NCI-H82 treated with DMSO at 0.1 percent for 48 hours (cell line): ENCODE measurements around the gene ZNF813.
A peak's percentile ranks its signal among the peaks of the same experiment; 100 is the strongest.

Experiments
- DNase-seq: peaks from one replicate; lab custom pipeline; 2025; ENCODE audit not compliant: unreplicated experiment; lab: John Stamatoyannopoulos, UW

Gene ZNF813

DNA sequence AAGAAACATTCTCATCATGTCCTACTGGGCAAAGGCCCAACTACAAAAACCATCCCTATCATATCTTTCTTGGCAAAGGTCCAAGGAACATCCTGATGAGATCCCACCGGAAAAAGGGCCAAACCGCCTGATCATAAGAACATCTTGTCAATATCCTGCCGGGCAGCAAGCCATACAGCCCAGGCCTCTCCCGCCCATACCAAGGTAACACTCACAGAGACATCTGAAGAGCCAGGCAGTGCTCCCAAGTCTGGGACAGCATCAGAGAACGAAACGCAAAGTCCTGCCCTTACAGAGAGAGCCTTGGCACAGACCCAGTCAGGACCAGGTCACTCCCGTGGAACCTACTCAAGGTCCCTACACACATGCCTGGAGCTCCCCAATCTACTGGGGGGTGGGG, 51.9 kb downstream of the ZNF813 start:
- no peak for DNase-seq

- DNase-seq, result no peak
These were observed 52.6 kb downstream of the ZNF813 start for GRCh38 chr19:53520163-53520546.

DNA sequence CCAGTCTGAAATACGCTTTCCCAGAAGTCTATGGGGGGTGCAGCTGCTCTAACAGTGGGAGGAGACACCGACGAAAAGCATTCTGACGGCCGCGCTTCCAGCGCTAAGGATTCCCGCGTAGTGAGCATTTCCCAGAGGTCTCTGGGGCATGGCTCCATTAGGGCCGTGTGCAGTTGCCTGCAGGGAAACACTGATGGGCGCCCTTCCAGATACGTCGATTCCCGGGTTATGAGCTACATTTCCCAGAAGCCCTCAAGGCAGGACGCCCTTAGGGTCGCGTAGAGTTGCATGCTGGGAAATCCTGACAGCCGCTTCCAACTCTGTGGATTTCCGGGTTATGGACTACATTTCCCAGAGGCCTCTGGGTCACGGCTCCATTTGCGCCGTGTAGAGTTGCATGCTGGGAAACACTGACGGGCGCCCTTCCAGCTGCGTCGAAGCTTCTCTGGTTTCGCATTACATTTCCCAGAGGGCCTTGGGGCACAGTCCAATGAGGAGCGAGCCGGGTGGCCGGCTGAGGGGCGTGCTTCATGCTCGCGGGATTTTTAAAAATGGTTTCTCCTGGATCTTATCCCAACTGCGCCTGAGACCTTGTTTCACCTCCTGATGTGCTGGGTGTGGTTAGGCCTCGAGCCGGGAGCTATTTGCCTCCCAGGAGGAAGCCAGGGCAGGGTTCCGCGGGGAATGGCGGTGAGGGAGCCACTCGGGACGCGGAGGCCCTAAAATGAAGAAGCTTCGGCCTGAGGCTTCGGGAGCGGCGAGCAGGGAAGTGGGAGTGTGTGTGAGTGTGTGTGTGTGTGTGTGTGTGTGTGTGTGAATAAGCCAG, 53.2 kb downstream of the ZNF813 start:
- DNase-seq, result peak; percentile 83

DNA sequence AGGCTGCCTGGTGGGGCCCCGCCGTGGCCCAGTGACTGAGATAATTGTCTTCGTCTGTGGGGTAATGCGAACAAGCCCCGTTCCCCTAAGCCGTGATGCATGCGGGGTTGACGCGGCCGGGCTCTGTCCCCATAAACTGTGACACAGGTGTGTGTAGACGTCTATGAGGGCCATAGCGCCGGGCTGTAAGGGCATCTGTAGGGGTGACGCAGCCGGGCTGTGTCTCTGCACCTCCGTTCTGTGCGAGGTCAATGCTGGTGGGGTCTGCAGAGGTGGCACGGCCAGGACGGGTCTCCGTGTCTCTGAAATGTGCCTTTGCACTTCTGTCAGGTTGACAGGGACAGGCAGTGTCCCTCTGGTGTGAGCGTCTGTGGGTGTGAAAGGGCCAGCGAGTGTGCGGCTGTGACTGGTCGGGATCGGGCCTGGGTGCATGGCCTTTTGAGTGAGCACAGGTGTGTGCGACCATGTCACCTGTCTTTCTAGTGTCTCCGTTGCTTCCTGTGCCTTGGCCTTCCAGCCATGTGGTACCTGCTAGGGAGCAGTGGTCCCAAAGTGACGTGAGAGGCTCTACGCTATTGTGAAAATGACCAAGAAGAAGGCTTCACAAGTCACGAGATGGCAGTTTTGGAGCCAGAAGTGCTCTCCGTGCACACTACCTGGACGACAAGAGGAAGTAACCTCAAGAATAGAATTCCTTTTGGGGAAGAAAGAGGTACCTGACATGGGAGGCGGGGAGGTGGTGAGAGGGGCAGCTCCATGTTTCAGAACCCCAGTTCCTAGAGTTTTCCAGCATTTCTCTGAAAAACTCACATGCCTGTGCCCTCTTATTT, 54.1 kb downstream of the ZNF813 start:
- DNase-seq, result no peak

- DNase-seq, result no peak
These were observed 58.4 kb downstream of the ZNF813 start for GRCh38 chr19:53525922-53526321.

DNA sequence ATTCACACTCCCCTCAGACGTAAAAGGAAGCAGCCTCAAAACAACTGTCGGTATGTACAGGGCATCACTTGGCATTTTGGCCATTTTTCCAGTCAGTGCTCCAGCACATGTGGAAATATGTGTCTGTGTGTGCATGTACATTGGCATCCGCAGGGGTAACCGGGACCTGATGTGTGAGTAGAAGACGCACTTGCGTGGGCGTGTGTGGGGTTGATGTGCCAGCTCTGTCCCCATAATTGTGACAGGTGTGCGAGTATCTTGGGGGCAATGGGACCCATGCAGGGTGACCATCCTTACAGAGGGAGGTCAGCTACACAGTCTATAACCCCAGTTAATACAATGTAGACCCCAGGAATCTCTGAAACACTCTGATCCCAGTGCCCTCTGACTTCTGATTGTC, 63.1 kb downstream of the ZNF813 start:
- no peak for DNase-seq

- no peak for DNase-seq
These were observed 63.9 kb downstream of the ZNF813 start for GRCh38 chr19:53531457-53531856.

- DNase-seq, result no peak
These were observed 64.8 kb downstream of the ZNF813 start for GRCh38 chr19:53532362-53532761.

- no peak for DNase-seq
These were observed 68.7 kb downstream of the ZNF813 start for GRCh38 chr19:53536225-53536548.

- no peak for DNase-seq
These were observed 69.6 kb downstream of the ZNF813 start for GRCh38 chr19:53537121-53537520.

- DNase-seq, result peak; percentile 37
These were observed 70.2 kb downstream of the ZNF813 start, which contains the start of gene ZNF331 for GRCh38 chr19:53537521-53538377. TSS of gene ZNF331 (plus strand) at chr19:53538145. CDS start at chr19:53569377, 31,232 bp downstream.

- DNase-seq, result no peak
These were observed 71.0 kb downstream of the ZNF813 start for GRCh38 chr19:53538378-53539109.

DNA sequence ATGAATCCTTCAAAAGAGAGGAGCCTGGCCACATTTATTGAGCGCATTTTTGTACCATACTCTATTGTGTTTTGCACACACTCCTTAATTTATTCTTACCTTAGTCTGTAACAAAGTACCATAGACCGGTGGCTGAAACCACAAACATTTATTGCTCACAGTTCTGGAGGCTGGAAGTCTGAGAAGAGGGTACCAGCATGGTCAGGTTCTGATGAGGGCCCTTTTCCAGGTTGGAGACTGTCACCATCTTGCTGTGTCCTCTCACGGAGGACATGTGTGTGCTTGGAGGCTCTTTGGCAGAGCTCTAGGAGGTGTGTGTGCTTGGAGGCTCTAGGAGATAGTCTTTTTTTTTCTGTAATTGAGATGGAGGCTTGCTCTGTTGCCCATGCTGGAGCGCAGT, 72.6 kb downstream of the ZNF813 start:
- no peak for DNase-seq

DNA sequence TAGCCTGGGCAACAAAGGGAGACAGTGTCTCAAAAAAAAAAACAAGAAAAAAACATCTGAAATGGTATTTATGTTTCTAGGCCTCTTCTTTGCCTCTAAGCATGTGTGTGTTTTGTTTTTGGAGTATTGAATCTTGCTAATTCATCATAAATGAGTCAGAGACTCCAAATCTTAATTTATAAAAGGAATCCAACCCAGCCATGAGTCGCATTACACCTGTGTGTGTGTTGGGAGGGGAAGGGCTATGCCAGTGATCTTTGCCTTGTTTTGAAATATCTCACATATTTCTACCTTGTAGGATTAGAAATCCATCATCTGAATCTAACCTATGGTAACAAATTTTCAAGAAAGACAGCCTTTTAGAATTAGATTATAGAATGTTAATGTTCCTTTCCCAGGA, 74.4 kb downstream of the ZNF813 start:
- DNase-seq, result no peak

- DNase-seq, result no peak
These were observed 77.9 kb downstream of the ZNF813 start for GRCh38 chr19:53545271-53546065.
